ENCODE measurements around the gene SLC35A5.

SLC35A5 gene

DNA sequence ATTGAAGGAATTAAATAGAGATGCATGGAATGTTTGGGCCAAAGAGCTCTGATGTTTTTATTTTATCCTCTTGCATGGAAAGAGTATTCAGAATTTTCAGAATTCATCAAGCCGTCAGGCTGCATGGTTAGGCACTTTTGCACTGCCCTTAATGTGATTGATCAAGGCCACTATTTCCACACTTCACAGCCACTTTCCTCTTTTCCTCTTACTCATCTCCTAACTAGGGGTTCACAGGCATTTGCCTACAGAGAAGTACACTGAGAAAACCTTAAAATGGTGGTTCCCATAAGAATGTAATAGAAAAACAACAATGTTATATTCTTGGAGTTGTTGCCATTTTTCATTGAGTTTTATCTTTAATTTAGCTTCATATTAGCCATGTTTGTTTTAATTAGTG is 10.9 kb downstream of the SLC35A5 start:
- TF ChIP-seq, protein P1, sequence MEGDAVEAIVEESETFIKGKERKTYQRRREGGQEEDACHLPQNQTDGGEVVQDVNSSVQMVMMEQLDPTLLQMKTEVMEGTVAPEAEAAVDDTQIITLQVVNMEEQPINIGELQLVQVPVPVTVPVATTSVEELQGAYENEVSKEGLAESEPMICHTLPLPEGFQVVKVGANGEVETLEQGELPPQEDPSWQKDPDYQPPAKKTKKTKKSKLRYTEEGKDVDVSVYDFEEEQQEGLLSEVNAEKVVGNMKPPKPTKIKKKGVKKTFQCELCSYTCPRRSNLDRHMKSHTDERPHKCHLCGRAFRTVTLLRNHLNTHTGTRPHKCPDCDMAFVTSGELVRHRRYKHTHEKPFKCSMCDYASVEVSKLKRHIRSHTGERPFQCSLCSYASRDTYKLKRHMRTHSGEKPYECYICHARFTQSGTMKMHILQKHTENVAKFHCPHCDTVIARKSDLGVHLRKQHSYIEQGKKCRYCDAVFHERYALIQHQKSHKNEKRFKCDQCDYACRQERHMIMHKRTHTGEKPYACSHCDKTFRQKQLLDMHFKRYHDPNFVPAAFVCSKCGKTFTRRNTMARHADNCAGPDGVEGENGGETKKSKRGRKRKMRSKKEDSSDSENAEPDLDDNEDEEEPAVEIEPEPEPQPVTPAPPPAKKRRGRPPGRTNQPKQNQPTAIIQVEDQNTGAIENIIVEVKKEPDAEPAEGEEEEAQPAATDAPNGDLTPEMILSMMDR (conservative IDR thresholded peaks at IDR 0.05; ENCODE audit: low read depth, low read length): no peak
- no peak for DNase-seq (ENCODE audit: low read depth)
- H3K4me3 ChIP-seq (ENCODE audit: low read depth, low read length): no peak overlapping the region

DNA sequence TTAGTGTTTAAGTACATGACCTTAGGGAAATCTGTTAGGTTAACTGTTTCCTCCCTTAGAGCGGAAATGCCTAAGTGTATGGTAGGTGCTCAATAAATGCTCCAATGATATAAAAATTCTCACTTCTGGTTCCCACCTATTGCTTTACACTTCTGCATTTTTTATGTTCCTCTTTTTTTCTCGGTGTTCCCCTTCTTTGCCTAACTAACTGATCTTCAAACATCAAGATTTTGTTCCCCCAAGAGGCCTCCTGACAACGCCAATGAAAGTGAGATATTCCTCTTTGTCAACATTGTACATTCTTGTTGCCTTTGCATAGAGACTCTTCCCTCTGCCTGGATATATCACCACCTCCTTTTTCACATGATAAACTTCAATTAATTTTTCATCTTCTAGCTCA is 17.4 kb downstream of the SLC35A5 start:
- H3K4me3 ChIP-seq (ENCODE audit: low read depth, low read length): no peak overlapping the region
- TF ChIP-seq, protein P1 (conservative IDR thresholded peaks at IDR 0.05; ENCODE audit: low read depth, low read length): no peak
- no peak for DNase-seq (ENCODE audit: low read depth)

DNA sequence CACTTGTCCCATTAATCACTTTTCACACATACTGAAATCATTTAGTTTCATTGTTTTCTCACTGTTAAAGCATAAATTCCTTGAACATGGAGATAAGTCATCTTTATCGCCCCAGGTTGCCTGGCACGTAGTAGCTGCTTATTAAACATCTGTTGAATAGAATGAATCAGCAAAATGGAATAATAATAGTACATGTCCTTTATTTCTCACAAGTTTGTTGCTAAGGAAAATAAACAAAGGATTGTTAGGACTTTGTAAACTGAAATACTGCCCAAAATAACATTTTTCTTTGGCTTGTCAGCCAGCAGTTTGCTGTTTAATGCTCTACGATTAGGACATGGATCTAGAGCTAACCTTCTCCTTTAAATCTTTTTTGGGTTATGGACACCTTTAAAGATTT is 17.9 kb downstream of the SLC35A5 start:
- TF ChIP-seq, protein P1 (conservative IDR thresholded peaks at IDR 0.05; ENCODE audit: low read depth, low read length): no peak
- no peak overlapping the region for H3K4me3 ChIP-seq (ENCODE audit: low read depth, low read length)
- peak; percentile 56 for DNase-seq (ENCODE audit: low read depth)

DNA sequence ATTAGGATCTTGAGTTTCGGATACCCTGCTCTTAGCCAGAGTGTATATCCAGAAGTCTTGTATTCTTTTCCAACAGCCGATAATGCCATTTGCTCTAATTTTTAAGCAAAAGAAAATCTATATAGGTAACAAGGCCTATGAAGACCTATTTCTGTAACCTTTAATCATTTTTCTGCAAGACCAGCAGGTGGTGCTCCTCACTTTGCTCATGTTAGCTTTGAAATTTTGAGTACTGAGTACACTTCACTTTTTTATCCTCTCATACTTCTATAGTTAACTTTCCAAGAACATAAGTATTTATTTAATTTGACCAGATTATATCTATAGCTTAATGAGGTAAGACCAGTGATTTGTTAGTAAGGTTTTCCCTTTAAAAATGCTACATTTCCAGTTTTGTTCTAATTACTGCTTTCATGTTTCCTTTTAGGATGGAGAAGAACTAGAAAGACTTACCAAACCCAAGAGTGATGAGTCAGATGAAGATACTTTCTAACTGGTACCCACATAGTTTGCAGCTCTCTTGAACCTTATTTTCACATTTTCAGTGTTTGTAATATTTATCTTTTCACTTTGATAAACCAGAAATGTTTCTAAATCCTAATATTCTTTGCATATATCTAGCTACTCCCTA is 20.5 kb downstream of the SLC35A5 start:
- no peak overlapping the region for H3K4me3 ChIP-seq (ENCODE audit: low read depth, low read length)
- TF ChIP-seq, protein P1 (conservative IDR thresholded peaks at IDR 0.05; ENCODE audit: low read depth, low read length): peak; percentile 73
- DNase-seq (ENCODE audit: low read depth): peak; percentile 92

DNA sequence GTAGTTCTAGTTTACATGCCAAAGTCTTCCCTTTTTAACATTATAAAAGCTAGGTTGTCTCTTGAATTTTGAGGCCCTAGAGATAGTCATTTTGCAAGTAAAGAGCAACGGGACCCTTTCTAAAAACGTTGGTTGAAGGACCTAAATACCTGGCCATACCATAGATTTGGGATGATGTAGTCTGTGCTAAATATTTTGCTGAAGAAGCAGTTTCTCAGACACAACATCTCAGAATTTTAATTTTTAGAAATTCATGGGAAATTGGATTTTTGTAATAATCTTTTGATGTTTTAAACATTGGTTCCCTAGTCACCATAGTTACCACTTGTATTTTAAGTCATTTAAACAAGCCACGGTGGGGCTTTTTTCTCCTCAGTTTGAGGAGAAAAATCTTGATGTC is 21.3 kb downstream of the SLC35A5 start:
- no peak for DNase-seq (ENCODE audit: low read depth)
- TF ChIP-seq, protein P1 (conservative IDR thresholded peaks at IDR 0.05; ENCODE audit: low read depth, low read length): no peak
- H3K4me3 ChIP-seq (ENCODE audit: low read depth, low read length): no peak overlapping the region

DNA sequence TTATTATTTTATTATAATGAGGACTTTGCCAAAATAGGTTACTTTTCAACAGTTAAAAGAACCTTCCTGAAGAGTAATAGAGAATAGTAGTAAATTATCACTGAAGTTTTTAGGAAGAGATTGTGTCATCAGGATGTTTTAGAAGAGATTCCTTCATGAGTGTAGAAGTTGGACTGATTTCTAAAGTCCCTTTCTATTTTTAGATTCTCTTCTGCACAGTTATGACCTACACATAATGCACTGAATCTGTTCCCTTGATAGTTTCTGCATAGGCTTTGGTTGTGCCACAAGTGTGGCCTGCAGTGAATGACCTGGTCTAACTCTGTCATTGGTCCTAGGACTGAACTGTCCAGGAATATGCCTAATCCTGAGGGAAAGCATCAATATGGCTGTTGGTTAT is 23.9 kb downstream of the SLC35A5 start:
- DNase-seq (ENCODE audit: low read depth): peak; percentile 24
- TF ChIP-seq, protein P1 (conservative IDR thresholded peaks at IDR 0.05; ENCODE audit: low read depth, low read length): no peak

DNA sequence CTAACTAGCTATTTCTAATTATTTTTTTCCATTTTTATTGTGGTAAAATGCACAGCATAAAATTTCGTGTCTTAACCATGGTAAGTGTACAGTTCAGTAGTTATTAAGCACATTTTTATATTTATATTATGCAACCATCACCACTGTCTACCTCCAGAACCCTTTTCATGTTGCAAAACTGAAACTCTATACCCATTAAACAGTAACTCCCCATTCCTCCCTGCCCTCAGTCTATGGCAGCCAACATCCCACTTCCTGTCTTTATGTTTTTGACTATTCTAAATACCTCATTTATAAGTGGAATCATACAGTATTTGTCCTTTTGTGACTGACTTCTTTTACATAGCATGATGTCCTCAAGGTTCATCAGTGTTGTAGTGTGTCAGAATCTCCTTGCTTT is 25.5 kb downstream of the SLC35A5 start:
- peak; percentile 17 for DNase-seq (ENCODE audit: low read depth)
- H3K4me3 ChIP-seq (ENCODE audit: low read depth, low read length): no peak overlapping the region
- TF ChIP-seq, protein P1 (conservative IDR thresholded peaks at IDR 0.05; ENCODE audit: low read depth, low read length): no peak

More for the DNA sequence above, 23.9 kb downstream of the SLC35A5 start:
- no peak overlapping the region for H3K4me3 ChIP-seq (ENCODE audit: low read depth, low read length)

Data from choroid plexus epithelial cell (primary cell).